RWPE1 (cell line): ENCODE data around the gene PEX5.
A peak's percentile ranks its signal among the peaks of the same experiment; 100 is the strongest.

Experiments used
- CTCF ChIA-PET: fragments of 350-600 bp; sonication (Branson Sonifier 250); formaldehyde crosslinking; extraction: SDS; loops from one replicate; lab custom pipeline; 2021; lab: Yijun Ruan, JAX
- POLR2A ChIA-PET: fragments of 400-600 bp; formaldehyde crosslinking; extraction: SDS; loops from one replicate; lab custom pipeline; 2020; ENCODE audit warnings: antibody characterized with exemption; ENCODE audit not compliant: low non-redundant PET; lab: Yijun Ruan, JAX
- DNase-seq: peaks from one replicate; pipeline ENCODE4 v3.0.0; 2012; ENCODE audit warnings: low spot score
- H3K27ac ChIP-seq: fragments of 450-650 bp; 2 replicates; pipeline ENCODE4 v1.5.1; 2017
- CTCF ChIP-seq: fragments of 450-650 bp; conservative IDR thresholded peaks from 2 replicates; pipeline ENCODE4 v1.5.1; 2017; ENCODE audit warnings: low read depth, mild to moderate bottlenecking

The PEX5 gene

GRCh38 chr12:7189398-7190267, at the start of gene PEX5:
TSS of gene PEX5 (plus strand) at chr12:7189686. CDS start at chr12:7190378, 692 bp downstream.
- ChIA-PET CTCF (interaction anchor here (0.5 to 0.6 kb wide), 2 partner anchors 79 to 164 kb away, joined by 3 to 4 read pairs; no protein-coding TSS in a partner anchor), POLR2A (interaction anchor here (0.5 kb wide), 1 partner anchor 9 kb away, joined by 5 read pairs; no protein-coding TSS in a partner anchor)
- peak; percentile 87 for DNase-seq
- peak within 1 kb of the TSS; percentile 74 for H3K27ac ChIP-seq
- no peak for TF ChIP-seq CTCF

- no peak for DNase-seq
- TF ChIP-seq CTCF, result no peak
- CTCF ChIA-PET, result interaction anchor here (0.6 to 1.5 kb wide), 9 partner anchors 8 to 1749 kb away, joined by 3 to 9 read pairs (median 4); partner anchors contain the start of gene RBP5
- H3K27ac ChIP-seq, result no peak overlapping the region
- POLR2A ChIA-PET, result no interaction called here
Observed at GRCh38 chr12:7141351-7142005, 48.0 kb upstream of the PEX5 start.

- TF ChIP-seq CTCF, result peak; percentile 1; the same call in 1 of the 2 replicates
- CTCF ChIA-PET, result interaction anchor here (0.6 to 1.4 kb wide), 10 partner anchors 9 to 501 kb away, joined by 3 to 9 read pairs (median 4); no protein-coding TSS in a partner anchor
- DNase-seq, result peak; percentile 48
- no peak overlapping the region for H3K27ac ChIP-seq
- POLR2A ChIA-PET, result no interaction called here
Observed at GRCh38 chr12:7142056-7142644, 47.3 kb upstream of the PEX5 start.

- POLR2A ChIA-PET, result no interaction called here
- CTCF ChIA-PET, result interaction anchor here (0.6 to 1.4 kb wide), 4 partner anchors 10 to 282 kb away, joined by 3 to 4 read pairs (median 3); no protein-coding TSS in a partner anchor
- TF ChIP-seq CTCF, result no peak
- DNase-seq, result no peak
- H3K27ac ChIP-seq, result no peak overlapping the region
Observed at GRCh38 chr12:7142809-7143465, 46.5 kb upstream of the PEX5 start.

- no peak for TF ChIP-seq CTCF
- no peak overlapping the region for H3K27ac ChIP-seq
- POLR2A ChIA-PET, result no interaction called here
- no peak for DNase-seq
- CTCF ChIA-PET, result no interaction called here
Observed at GRCh38 chr12:7143564-7143963, 45.9 kb upstream of the PEX5 start.
